GM23338 (cell line): Measurements from ENCODE around the gene MTNR1B. TPM values are rescaled to one million over a fixed set of nuclear protein-coding genes. Genes with fewer than 3 reads are reported as not detected.

Experiments used
- ATAC-seq: fragments of 200-7000 bp; cut with Tn5 transposase; 3 replicates; pipeline ENCODE4 v1.9.1; 2020
- DNase-seq: peaks from one replicate; pipeline ENCODE4 v3.0.0-alpha.2; 2015; ENCODE audit warnings: low spot score
- H2AFZ ChIP-seq: fragments of 200-600 bp; sonication (generic); 2 replicates; pipeline ENCODE4 v1.8.0; 2016; ENCODE audit warnings: antibody characterized with exemption, mild to moderate bottlenecking, moderate library complexity
- H3F3A ChIP-seq: fragments of 200-600 bp; sonication (generic); replicated peaks from 2 replicates; pipeline ENCODE4 v1.8.0; 2017; ENCODE audit warnings: antibody characterized with exemption, mixed run types, low read depth
- H3K27ac ChIP-seq: fragments of 200-600 bp; sonication (generic); 2 replicates; pipeline ENCODE4 v1.6.1; 2016; ENCODE audit warnings: low read depth
- H3K27me3 ChIP-seq: fragments of 200-600 bp; sonication (generic); 2 replicates; pipeline ENCODE4 v1.8.0; 2016; ENCODE audit warnings: mild to moderate bottlenecking, mixed run types, moderate library complexity; ENCODE audit not compliant: insufficient read depth
- H3K36me3 ChIP-seq: fragments of 200-600 bp; sonication (generic); 2 replicates; pipeline ENCODE4 v1.8.0; 2016; ENCODE audit warnings: mild to moderate bottlenecking; ENCODE audit not compliant: insufficient read depth
- H3K4me1 ChIP-seq: fragments of 200-600 bp; sonication (generic); 2 replicates; pipeline ENCODE4 v1.8.0; 2016; ENCODE audit warnings: mild to moderate bottlenecking, moderate library complexity; ENCODE audit not compliant: insufficient read depth
- H3K4me2 ChIP-seq: fragments of 200-600 bp; sonication (generic); 2 replicates; pipeline ENCODE4 v1.7.1; 2017; ENCODE audit warnings: mixed run types
- H3K4me3 ChIP-seq: fragments of 200-600 bp; sonication (generic); 2 replicates; pipeline ENCODE4 v1.6.1; 2016; ENCODE audit warnings: mixed run types
- H3K79me2 ChIP-seq: fragments of 200-600 bp; sonication (generic); replicated peaks from 2 replicates; pipeline ENCODE4 v1.8.0; 2017; ENCODE audit warnings: mild to moderate bottlenecking; ENCODE audit not compliant: insufficient read depth
- H3K9me2 ChIP-seq: fragments of 200-600 bp; sonication (generic); 2 replicates; pipeline ENCODE4 v1.8.0; 2017; ENCODE audit not compliant: insufficient read depth
- H4K20me1 ChIP-seq: fragments of 200-600 bp; sonication (generic); replicated peaks from 2 replicates; pipeline ENCODE4 v1.8.0; 2017; ENCODE audit warnings: mild to moderate bottlenecking; ENCODE audit not compliant: insufficient read depth
- H3K27ac Mint-ChIP-seq: 2 replicates; pipeline ENCODE4 v1.8.0; 2020; ENCODE audit warnings: inconsistent platforms, mild to moderate bottlenecking, moderate library complexity, mixed read lengths
- H3K27me3 Mint-ChIP-seq: 3 replicates; pipeline ENCODE4 v1.8.0; 2022; ENCODE audit warnings: low read depth, mild to moderate bottlenecking, moderate library complexity, mixed read lengths, inconsistent platforms; ENCODE audit not compliant: insufficient read depth, poor library complexity
- H3K36me3 Mint-ChIP-seq: 3 replicates; pipeline ENCODE4 v1.8.0; 2021; ENCODE audit warnings: low read depth, mild to moderate bottlenecking, inconsistent platforms, moderate library complexity, mixed read lengths
- H3K4me1 Mint-ChIP-seq: 3 replicates; pipeline ENCODE4 v1.8.0; 2020; ENCODE audit warnings: mild to moderate bottlenecking, inconsistent platforms, mixed read lengths
- H3K4me3 Mint-ChIP-seq: 3 replicates; pipeline ENCODE4 v1.8.0; 2021; ENCODE audit warnings: moderate library complexity, mild to moderate bottlenecking, inconsistent platforms, mixed read lengths
- H3K9me3 Mint-ChIP-seq: 3 replicates; pipeline ENCODE4 v1.8.0; 2020; ENCODE audit warnings: moderate library complexity, mild to moderate bottlenecking, inconsistent platforms, mixed read lengths
- CREB1 ChIP-seq: fragments of 250-450 bp; sonication (Bioruptor Pico); IDR thresholded peaks from 2 replicates; pipeline ENCODE4 v1.5.0; 2020; ENCODE audit warnings: low read depth, mild to moderate bottlenecking, moderate library complexity
- CTCF ChIP-seq, 2 experiments: fragments of 200-600 bp in 1 of 2; sonication (generic) in 1 of 2; conservative IDR thresholded peaks; 2 replicates each; pipeline versions ENCODE4 v1.5.1 to v1.6.1; 2016 to 2017; ENCODE audit warnings: antibody characterized with exemption in 2 of 2, low read depth in 2 of 2, mild to moderate bottlenecking in 2 of 2, moderate library complexity in 1 of 2
- ETS1 ChIP-seq: IDR thresholded peaks from 2 replicates; pipeline ENCODE4 v1.6.1; 2016; ENCODE audit warnings: antibody characterized with exemption
- EZH2 ChIP-seq: fragments of 200-600 bp; sonication (generic); IDR thresholded peaks from one replicate; pipeline ENCODE4 v1.8.0; 2017; ENCODE audit warnings: antibody characterized with exemption, mild to moderate bottlenecking, low read depth; ENCODE audit not compliant: unreplicated experiment
- EZH2phosphoT487 ChIP-seq: fragments of 200-600 bp; sonication (generic); IDR thresholded peaks from one replicate; pipeline ENCODE4 v1.8.1; 2018; ENCODE audit warnings: antibody characterized with exemption; ENCODE audit not compliant: unreplicated experiment
- JUNB ChIP-seq: IDR thresholded peaks from one replicate; pipeline ENCODE4 v1.6.1; 2016; ENCODE audit warnings: antibody characterized with exemption; ENCODE audit not compliant: unreplicated experiment
- NANOG ChIP-seq: IDR thresholded peaks from 2 replicates; pipeline ENCODE4 v1.6.1; 2016; ENCODE audit warnings: antibody characterized with exemption, borderline replicate concordance
- POLR2AphosphoS5 ChIP-seq: IDR thresholded peaks from 2 replicates; pipeline ENCODE4 v1.6.1; 2016; ENCODE audit warnings: antibody characterized with exemption, low read depth
- REST ChIP-seq: IDR thresholded peaks from one replicate; pipeline ENCODE4 v1.6.1; 2018; ENCODE audit warnings: antibody characterized with exemption; ENCODE audit not compliant: unreplicated experiment
- STAT1 ChIP-seq: IDR thresholded peaks from one replicate; pipeline ENCODE4 v1.6.1; 2016; ENCODE audit warnings: antibody characterized with exemption; ENCODE audit not compliant: unreplicated experiment
- ZNF114 ChIP-seq: fragments of 250-450 bp; sonication (Bioruptor Pico); IDR thresholded peaks from 2 replicates; pipeline ENCODE4 v1.5.0; 2020; ENCODE audit warnings: mild to moderate bottlenecking, moderate library complexity
- ZNF331 ChIP-seq: fragments of 250-450 bp; sonication (Bioruptor Pico); IDR thresholded peaks from 2 replicates; pipeline ENCODE4 v1.5.0; 2020; ENCODE audit warnings: low read depth, mild to moderate bottlenecking, moderate library complexity
- polyA plus RNA-seq: library from polyadenylated mRNA; unstranded; fragments of >200 nt; fragmentation: Nextera tagmentation; extraction: Ambion mirVana; gene quantifications from 2 replicates; pipeline ENCODE4 v1.2.1, GENCODE V29; 2016
- total RNA-seq: library from RNA; depleted of rRNA; stranded (reverse); fragments of >200 nt; shearing (Covaris generic); gene quantifications from 2 replicates; pipeline ENCODE4 v1.2.3, GENCODE V29; 2014

Gene MTNR1B
- total and polyA plus RNA-seq, 2 experiments from 2014 or later = not detected

GRCh38 chr11:93002380-93002779 lies 32.9 kb downstream of the MTNR1B start:
- DNase-seq (no peak), ATAC-seq (no peak)
- no peak overlapping the region for H3K27ac ChIP-seq
- no peak overlapping the region for H3K4me3 ChIP-seq
- H3K9me3 Mint-ChIP-seq = peaks cover 11% of the 10 kb centered on the region; the same call in 1 of the 3 replicates
- no peaks in the 10 kb centered on the region for H3K36me3 Mint-ChIP-seq
- no peaks in the 10 kb centered on the region for H3K27me3 Mint-ChIP-seq
- TF ChIP-seq ZNF331 (CRISPR knock-in tag) = no peak
- no peak for TF ChIP-seq EZH2phosphoT487
- TF ChIP-seq EZH2 = no peak
- TF ChIP-seq JUNB = no peak
- no peak for TF ChIP-seq CREB1 (CRISPR knock-in tag)
- no peak overlapping the region for H3K27ac Mint-ChIP-seq
- no peaks in the 10 kb centered on the region for H4K20me1 ChIP-seq
- no peak overlapping the region for H3K4me2 ChIP-seq
- no peaks in the 10 kb centered on the region for H3F3A ChIP-seq
- no peaks in the 10 kb centered on the region for H3K4me1 Mint-ChIP-seq
- no peaks in the 10 kb centered on the region; the same call in 1 of the 2 replicates for H3K9me2 ChIP-seq
- H3K4me1 ChIP-seq = no peaks in the 10 kb centered on the region
- H2AFZ ChIP-seq = no peak overlapping the region
- no peaks in the 10 kb centered on the region for H3K36me3 ChIP-seq
- no peaks in the 10 kb centered on the region for H3K79me2 ChIP-seq
- no peaks in the 10 kb centered on the region for H3K27me3 ChIP-seq
- no peak overlapping the region for H3K4me3 Mint-ChIP-seq

GRCh38 chr11:93005239-93005638 lies 35.8 kb downstream of the MTNR1B start:
- H3K9me2 ChIP-seq = no peaks in the 10 kb centered on the region
- H3K4me3 ChIP-seq = no peak overlapping the region
- H3K4me2 ChIP-seq = no peak overlapping the region
- Mint-ChIP-seq H3K36me3 (no peaks in the 10 kb centered on the region), H3K9me3 (peaks cover 13% of the 10 kb centered on the region; the same call in 2 of the 3 replicates), H3K4me1 (peaks cover 2% of the 10 kb centered on the region; the same call in 1 of the 3 replicates), H3K27me3 (no peaks in the 10 kb centered on the region), H3K27ac (no peak overlapping the region), H3K4me3 (no peak overlapping the region)
- ATAC-seq (no peak), DNase-seq (no peak)
- no peaks in the 10 kb centered on the region for H3K36me3 ChIP-seq
- H3K27me3 ChIP-seq = no peaks in the 10 kb centered on the region
- H3K27ac ChIP-seq = no peak overlapping the region
- H3K4me1 ChIP-seq = no peaks in the 10 kb centered on the region
- H4K20me1 ChIP-seq = no peaks in the 10 kb centered on the region
- no peaks in the 10 kb centered on the region for H3K79me2 ChIP-seq
- H2AFZ ChIP-seq = no peak overlapping the region
- H3F3A ChIP-seq = no peaks in the 10 kb centered on the region
- TF ChIP-seq JUNB (no peak), ZNF114 (CRISPR knock-in tag) (no peak), REST (no peak), ETS1 (no peak), EZH2 (no peak), CREB1 (CRISPR knock-in tag) (no peak), CTCF (conservative IDR thresholded peaks at IDR 0.05; ENCODE audit: low read depth in 2 of 2) (no peak), ZNF331 (CRISPR knock-in tag) (no peak), STAT1 (no peak), EZH2phosphoT487 (no peak), NANOG (no peak), POLR2AphosphoS5 (no peak)
